ENCODE data around the gene TBRG4.

Gene TBRG4

DNA sequence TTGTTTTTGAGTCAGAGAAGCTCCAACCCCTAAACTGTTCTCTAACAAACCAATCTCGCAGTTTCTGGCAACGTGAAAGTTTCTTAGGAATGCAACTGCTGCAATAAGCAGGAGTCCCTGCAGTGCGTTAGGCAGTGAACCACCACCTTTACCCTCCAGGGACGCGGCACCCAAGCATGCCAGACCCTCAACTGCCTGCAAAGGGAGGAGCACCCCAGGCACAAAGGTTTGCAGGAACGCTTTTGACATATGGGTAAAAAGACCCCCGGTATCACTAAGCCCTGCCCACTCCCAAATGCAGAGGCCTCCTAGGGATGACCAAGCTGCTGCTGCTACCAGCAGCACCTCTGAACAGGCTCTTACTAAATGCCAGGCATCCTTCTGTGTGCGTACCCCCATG is 4.7 kb downstream of the TBRG4 start:
- no peak for ATAC-seq
- TF ChIP-seq ZFP30 (CRISPR knock-in tag; IDR thresholded peaks at IDR 0.05) (no peak), ZNF70 (CRISPR knock-in tag; IDR thresholded peaks at IDR 0.05) (no peak), PPARA (CRISPR knock-in tag; IDR thresholded peaks at IDR 0.05; ENCODE audit: borderline replicate concordance) (no peak), RARB (CRISPR knock-in tag; IDR thresholded peaks at IDR 0.05) (no peak), GLIS3 (CRISPR knock-in tag; IDR thresholded peaks at IDR 0.05) (no peak), ZC3H10 (CRISPR knock-in tag; IDR thresholded peaks at IDR 0.05) (no peak), ZNF8 (CRISPR knock-in tag; IDR thresholded peaks at IDR 0.05) (no peak), OSR1 (CRISPR knock-in tag; IDR thresholded peaks at IDR 0.05) (no peak), ISL1 (CRISPR knock-in tag; IDR thresholded peaks at IDR 0.05) (no peak), ZFP3 (CRISPR knock-in tag; IDR thresholded peaks at IDR 0.05) (no peak)
- TF ChIP-seq, protein P1, sequence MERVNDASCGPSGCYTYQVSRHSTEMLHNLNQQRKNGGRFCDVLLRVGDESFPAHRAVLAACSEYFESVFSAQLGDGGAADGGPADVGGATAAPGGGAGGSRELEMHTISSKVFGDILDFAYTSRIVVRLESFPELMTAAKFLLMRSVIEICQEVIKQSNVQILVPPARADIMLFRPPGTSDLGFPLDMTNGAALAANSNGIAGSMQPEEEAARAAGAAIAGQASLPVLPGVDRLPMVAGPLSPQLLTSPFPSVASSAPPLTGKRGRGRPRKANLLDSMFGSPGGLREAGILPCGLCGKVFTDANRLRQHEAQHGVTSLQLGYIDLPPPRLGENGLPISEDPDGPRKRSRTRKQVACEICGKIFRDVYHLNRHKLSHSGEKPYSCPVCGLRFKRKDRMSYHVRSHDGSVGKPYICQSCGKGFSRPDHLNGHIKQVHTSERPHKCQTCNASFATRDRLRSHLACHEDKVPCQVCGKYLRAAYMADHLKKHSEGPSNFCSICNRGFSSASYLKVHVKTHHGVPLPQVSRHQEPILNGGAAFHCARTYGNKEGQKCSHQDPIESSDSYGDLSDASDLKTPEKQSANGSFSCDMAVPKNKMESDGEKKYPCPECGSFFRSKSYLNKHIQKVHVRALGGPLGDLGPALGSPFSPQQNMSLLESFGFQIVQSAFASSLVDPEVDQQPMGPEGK (CRISPR knock-in tag; IDR thresholded peaks at IDR 0.05; ENCODE audit: borderline replicate concordance): no peak

DNA sequence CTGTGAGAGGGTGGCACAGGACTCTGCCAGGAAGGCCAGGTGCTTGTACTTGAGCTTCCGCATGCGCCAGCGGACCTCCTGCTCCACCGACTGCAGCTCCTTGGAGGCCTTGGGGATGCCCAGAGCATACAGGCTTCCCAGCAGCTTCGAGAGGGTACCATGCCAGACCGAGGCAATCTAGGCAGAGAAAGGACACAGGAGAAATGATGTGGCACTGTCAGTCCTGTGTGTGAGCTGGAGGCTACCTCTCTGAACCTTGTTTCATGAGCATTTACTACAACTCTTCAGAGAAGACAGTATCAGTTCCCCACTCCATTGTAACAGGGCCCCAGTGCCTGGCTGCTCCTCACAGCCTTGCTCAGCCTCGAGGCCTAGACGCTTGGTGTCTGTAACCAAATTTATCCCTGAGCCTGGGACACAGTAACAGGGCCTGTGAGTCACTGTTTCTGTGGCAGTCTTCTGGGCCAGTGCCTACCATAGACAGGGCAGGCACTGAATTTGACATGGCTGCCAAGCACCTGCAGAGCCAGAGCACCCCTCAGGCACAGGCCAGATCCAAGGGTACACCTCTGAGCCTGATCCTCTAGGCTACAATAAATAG is 5.8 kb downstream of the TBRG4 start:
- ATAC-seq: no peak
- TF ChIP-seq, protein P2, sequence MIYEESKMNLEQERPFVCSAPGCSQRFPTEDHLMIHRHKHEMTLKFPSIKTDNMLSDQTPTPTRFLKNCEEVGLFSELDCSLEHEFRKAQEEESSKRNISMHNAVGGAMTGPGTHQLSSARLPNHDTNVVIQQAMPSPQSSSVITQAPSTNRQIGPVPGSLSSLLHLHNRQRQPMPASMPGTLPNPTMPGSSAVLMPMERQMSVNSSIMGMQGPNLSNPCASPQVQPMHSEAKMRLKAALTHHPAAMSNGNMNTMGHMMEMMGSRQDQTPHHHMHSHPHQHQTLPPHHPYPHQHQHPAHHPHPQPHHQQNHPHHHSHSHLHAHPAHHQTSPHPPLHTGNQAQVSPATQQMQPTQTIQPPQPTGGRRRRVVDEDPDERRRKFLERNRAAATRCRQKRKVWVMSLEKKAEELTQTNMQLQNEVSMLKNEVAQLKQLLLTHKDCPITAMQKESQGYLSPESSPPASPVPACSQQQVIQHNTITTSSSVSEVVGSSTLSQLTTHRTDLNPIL (CRISPR knock-in tag; IDR thresholded peaks at IDR 0.05; ENCODE audit: low read depth): no peak
- TF ChIP-seq, protein P1 (CRISPR knock-in tag; IDR thresholded peaks at IDR 0.05; ENCODE audit: borderline replicate concordance): no peak
- TF ChIP-seq, protein P3, sequence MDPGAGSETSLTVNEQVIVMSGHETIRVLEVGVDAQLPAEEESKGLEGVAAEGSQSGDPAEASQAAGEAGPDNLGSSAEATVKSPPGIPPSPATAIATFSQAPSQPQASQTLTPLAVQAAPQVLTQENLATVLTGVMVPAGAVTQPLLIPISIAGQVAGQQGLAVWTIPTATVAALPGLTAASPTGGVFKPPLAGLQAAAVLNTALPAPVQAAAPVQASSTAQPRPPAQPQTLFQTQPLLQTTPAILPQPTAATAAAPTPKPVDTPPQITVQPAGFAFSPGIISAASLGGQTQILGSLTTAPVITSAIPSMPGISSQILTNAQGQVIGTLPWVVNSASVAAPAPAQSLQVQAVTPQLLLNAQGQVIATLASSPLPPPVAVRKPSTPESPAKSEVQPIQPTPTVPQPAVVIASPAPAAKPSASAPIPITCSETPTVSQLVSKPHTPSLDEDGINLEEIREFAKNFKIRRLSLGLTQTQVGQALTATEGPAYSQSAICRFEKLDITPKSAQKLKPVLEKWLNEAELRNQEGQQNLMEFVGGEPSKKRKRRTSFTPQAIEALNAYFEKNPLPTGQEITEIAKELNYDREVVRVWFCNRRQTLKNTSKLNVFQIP (CRISPR knock-in tag; IDR thresholded peaks at IDR 0.05; ENCODE audit: borderline replicate concordance, low read depth): no peak
- TF ChIP-seq ARNTL (CRISPR knock-in tag; IDR thresholded peaks at IDR 0.05; ENCODE audit: borderline replicate concordance, low read depth) (no peak), PPARA (CRISPR knock-in tag; IDR thresholded peaks at IDR 0.05; ENCODE audit: borderline replicate concordance) (no peak), ZC3H10 (CRISPR knock-in tag; IDR thresholded peaks at IDR 0.05) (no peak), TCF4 (CRISPR knock-in tag; IDR thresholded peaks at IDR 0.05; ENCODE audit: borderline replicate concordance) (no peak), SNAI2 (CRISPR knock-in tag; IDR thresholded peaks at IDR 0.05) (no peak), TOX (CRISPR knock-in tag; IDR thresholded peaks at IDR 0.05; ENCODE audit: borderline replicate concordance) (no peak), OSR1 (CRISPR knock-in tag; IDR thresholded peaks at IDR 0.05) (no peak), CSDC2 (CRISPR knock-in tag; IDR thresholded peaks at IDR 0.05) (no peak), ZNF70 (CRISPR knock-in tag; IDR thresholded peaks at IDR 0.05) (no peak), ESRRG (CRISPR knock-in tag; IDR thresholded peaks at IDR 0.05) (no peak), ISL1 (CRISPR knock-in tag; IDR thresholded peaks at IDR 0.05) (no peak)
- TF ChIP-seq, protein P4, sequence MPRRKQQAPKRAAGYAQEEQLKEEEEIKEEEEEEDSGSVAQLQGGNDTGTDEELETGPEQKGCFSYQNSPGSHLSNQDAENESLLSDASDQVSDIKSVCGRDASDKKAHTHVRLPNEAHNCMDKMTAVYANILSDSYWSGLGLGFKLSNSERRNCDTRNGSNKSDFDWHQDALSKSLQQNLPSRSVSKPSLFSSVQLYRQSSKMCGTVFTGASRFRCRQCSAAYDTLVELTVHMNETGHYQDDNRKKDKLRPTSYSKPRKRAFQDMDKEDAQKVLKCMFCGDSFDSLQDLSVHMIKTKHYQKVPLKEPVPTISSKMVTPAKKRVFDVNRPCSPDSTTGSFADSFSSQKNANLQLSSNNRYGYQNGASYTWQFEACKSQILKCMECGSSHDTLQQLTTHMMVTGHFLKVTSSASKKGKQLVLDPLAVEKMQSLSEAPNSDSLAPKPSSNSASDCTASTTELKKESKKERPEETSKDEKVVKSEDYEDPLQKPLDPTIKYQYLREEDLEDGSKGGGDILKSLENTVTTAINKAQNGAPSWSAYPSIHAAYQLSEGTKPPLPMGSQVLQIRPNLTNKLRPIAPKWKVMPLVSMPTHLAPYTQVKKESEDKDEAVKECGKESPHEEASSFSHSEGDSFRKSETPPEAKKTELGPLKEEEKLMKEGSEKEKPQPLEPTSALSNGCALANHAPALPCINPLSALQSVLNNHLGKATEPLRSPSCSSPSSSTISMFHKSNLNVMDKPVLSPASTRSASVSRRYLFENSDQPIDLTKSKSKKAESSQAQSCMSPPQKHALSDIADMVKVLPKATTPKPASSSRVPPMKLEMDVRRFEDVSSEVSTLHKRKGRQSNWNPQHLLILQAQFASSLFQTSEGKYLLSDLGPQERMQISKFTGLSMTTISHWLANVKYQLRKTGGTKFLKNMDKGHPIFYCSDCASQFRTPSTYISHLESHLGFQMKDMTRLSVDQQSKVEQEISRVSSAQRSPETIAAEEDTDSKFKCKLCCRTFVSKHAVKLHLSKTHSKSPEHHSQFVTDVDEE (CRISPR knock-in tag; IDR thresholded peaks at IDR 0.05): no peak
- TF ChIP-seq, protein P5, sequence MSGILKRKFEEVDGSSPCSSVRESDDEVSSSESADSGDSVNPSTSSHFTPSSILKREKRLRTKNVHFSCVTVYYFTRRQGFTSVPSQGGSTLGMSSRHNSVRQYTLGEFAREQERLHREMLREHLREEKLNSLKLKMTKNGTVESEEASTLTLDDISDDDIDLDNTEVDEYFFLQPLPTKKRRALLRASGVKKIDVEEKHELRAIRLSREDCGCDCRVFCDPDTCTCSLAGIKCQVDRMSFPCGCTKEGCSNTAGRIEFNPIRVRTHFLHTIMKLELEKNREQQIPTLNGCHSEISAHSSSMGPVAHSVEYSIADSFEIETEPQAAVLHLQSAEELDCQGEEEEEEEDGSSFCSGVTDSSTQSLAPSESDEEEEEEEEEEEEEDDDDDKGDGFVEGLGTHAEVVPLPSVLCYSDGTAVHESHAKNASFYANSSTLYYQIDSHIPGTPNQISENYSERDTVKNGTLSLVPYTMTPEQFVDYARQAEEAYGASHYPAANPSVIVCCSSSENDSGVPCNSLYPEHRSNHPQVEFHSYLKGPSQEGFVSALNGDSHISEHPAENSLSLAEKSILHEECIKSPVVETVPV (CRISPR knock-in tag; IDR thresholded peaks at IDR 0.05): no peak
